SK-N-SH (cell line): ENCODE results near the gene ARL14EPL. TPM values are rescaled to one million over a fixed set of nuclear protein-coding genes. Genes with fewer than 3 reads are reported as not detected.

Experiments
- CTCF ChIA-PET: fragments of 300-600, 350-600 bp; formaldehyde crosslinking; extraction: SDS; loops from one replicate; lab custom pipeline; 2021; lab: Yijun Ruan, JAX
- POLR2A ChIA-PET: fragments of 350-600 bp; sonication (Branson Sonifier 250); formaldehyde crosslinking; extraction: SDS; loops from one replicate; lab custom pipeline; 2020; ENCODE audit warnings: antibody characterized with exemption, inconsistent platforms; lab: Yijun Ruan, JAX
- DNase-seq: peaks from one replicate; pipeline ENCODE4 v3.0.0; 2012
- H2AFZ ChIP-seq: fragments of 200-600 bp; sonication (generic); 2 replicates; pipeline ENCODE4 v1.8.1; 2016; ENCODE audit warnings: antibody characterized with exemption, mild to moderate bottlenecking, low read depth
- H3F3A ChIP-seq: fragments of 200-600 bp; sonication (generic); replicated peaks from 2 replicates; pipeline ENCODE3; 2016; ENCODE audit warnings: antibody characterized with exemption, mild to moderate bottlenecking; ENCODE audit not compliant: insufficient read depth
- H3K27ac ChIP-seq, 2 experiments: fragments of 200-500 bp in 1 of 2; fragments of 200-600 bp in 1 of 2; sonication (Bioruptor generic) in 1 of 2; sonication (generic), shearing (Covaris generic) in 1 of 2; 2 replicates each; pipeline versions ENCODE4 v1.5.1 to v1.6.1; 2014 to 2016; ENCODE audit warnings: low read depth in 2 of 2, inconsistent platforms in 1 of 2, low read length in 1 of 2, mild to moderate bottlenecking in 1 of 2, mixed read lengths in 1 of 2
- H3K27me3 ChIP-seq: fragments of 200-600 bp; sonication (generic), shearing (Covaris generic); 2 replicates; pipeline ENCODE4 v1.6.1; 2016; ENCODE audit warnings: mixed run types; ENCODE audit not compliant: insufficient read depth
- H3K36me3 ChIP-seq, 2 experiments: fragments of 200-500 bp in 1 of 2; fragments of 200-600 bp in 1 of 2; sonication (Bioruptor generic) in 1 of 2; sonication (generic) in 1 of 2; replicated peaks in 1 of 2; 2 replicates each; pipeline versions ENCODE3 to v1.5.1; 2014 to 2016; ENCODE audit warnings: low read length in 1 of 2, mild to moderate bottlenecking in 1 of 2; ENCODE audit not compliant: insufficient read depth in 2 of 2, control insufficient read depth in 1 of 2
- H3K4me1 ChIP-seq, 2 experiments: fragments of 200-500 bp in 1 of 2; fragments of 200-600 bp in 1 of 2; sonication (Bioruptor generic) in 1 of 2; sonication (generic), shearing (Covaris generic) in 1 of 2; 2 replicates each; pipeline versions ENCODE4 v1.5.1 to v1.6.1; 2014 to 2016; ENCODE audit warnings: low read depth in 1 of 2, low read length in 1 of 2, mixed run types in 1 of 2; ENCODE audit not compliant: insufficient read depth in 2 of 2, control insufficient read depth in 1 of 2
- H3K4me2 ChIP-seq: fragments of 200-600 bp; sonication (generic), shearing (Covaris generic); 2 replicates; pipeline ENCODE4 v1.6.1; 2017; ENCODE audit warnings: mixed run types
- H3K4me3 ChIP-seq, 2 experiments: fragments of 200-500 bp in 1 of 2; fragments of 200-600 bp in 1 of 2; sonication (Bioruptor generic) in 1 of 2; sonication (generic), shearing (Covaris generic) in 1 of 2; 2 replicates each; pipeline versions ENCODE4 v1.5.1 to v1.8.1; 2014 to 2016; ENCODE audit warnings: low read depth in 2 of 2, inconsistent platforms in 1 of 2, low read length in 1 of 2, mild to moderate bottlenecking in 1 of 2, mixed read lengths in 1 of 2, moderate library complexity in 1 of 2
- H3K79me2 ChIP-seq: fragments of 200-600 bp; sonication (generic); 2 replicates; pipeline ENCODE4 v1.8.1; 2017; ENCODE audit warnings: mild to moderate bottlenecking; ENCODE audit not compliant: insufficient read depth
- H3K9ac ChIP-seq: fragments of 200-600 bp; sonication (generic); 2 replicates; pipeline ENCODE4 v1.6.1; 2017; ENCODE audit warnings: mixed run types
- H3K9me2 ChIP-seq: fragments of 200-600 bp; sonication (generic); 2 replicates; pipeline ENCODE4 v1.6.1; 2017; ENCODE audit warnings: mixed run types
- H3K9me3 ChIP-seq: fragments of 200-600 bp; sonication (generic); 2 replicates; pipeline ENCODE4 v1.6.1; 2017; ENCODE audit warnings: mixed run types, mild to moderate bottlenecking, moderate library complexity
- H4K20me1 ChIP-seq: fragments of 200-600 bp; sonication (generic); 2 replicates; pipeline ENCODE4 v1.6.1; 2017; ENCODE audit warnings: mild to moderate bottlenecking, mixed run types; ENCODE audit not compliant: insufficient read depth
- ELF1 ChIP-seq: IDR thresholded peaks from 2 replicates; pipeline ENCODE4 v1.4.0; 2012
- GATA2 ChIP-seq: sonication (generic); formaldehyde crosslinking; IDR thresholded peaks from 2 replicates; pipeline ENCODE4 v1.5.0; 2020; ENCODE audit warnings: mild to moderate bottlenecking, missing genetic modification reagents
- MEF2A ChIP-seq: IDR thresholded peaks from 2 replicates; pipeline ENCODE4 v1.4.0; 2012; ENCODE audit warnings: low read depth, borderline replicate concordance
- MXI1 ChIP-seq: IDR thresholded peaks from 2 replicates; pipeline ENCODE4 v1.6.1; 2012; ENCODE audit warnings: mild to moderate bottlenecking, low read depth, low read length, improper control_type of control experiment
- NFIC ChIP-seq: IDR thresholded peaks from 2 replicates; pipeline ENCODE4 v1.4.0; 2012; ENCODE audit warnings: borderline replicate concordance
- NRF1 ChIP-seq: IDR thresholded peaks from 2 replicates; pipeline ENCODE4 v1.6.1; 2012; ENCODE audit warnings: low read depth, mild to moderate bottlenecking, low read length
- POLR2AphosphoS5 ChIP-seq: IDR thresholded peaks from 2 replicates; pipeline ENCODE4 v1.6.1; 2012; ENCODE audit warnings: low read depth, low read length
- RAD21 ChIP-seq: IDR thresholded peaks from 2 replicates; pipeline ENCODE4 v1.6.1; 2012; ENCODE audit warnings: mild to moderate bottlenecking, low read length
- RFX5 ChIP-seq: IDR thresholded peaks from 2 replicates; pipeline ENCODE4 v1.6.1; 2012; ENCODE audit warnings: mild to moderate bottlenecking, improper control_type of control experiment, low read length
- TCF12 ChIP-seq: IDR thresholded peaks from 2 replicates; pipeline ENCODE4 v1.4.0; 2012
- WGBS: methylation state at CpG from one replicate; pipeline ENCODE4 v1.1.6; 2017; ENCODE audit warnings: low lambda C conversion rate; 5-methylcytosine and 5-hydroxymethylcytosine counted together
- polyA plus RNA-seq, 3 experiments: library from polyadenylated mRNA; depleted of rRNA; stranded (reverse); fragments of >200 nt; gene quantifications; 2 replicates each; pipeline ENCODE4 v1.2.3, GENCODE V29; 2012
- TF ChIP-seq, protein P1 (sequence below): IDR thresholded peaks from 2 replicates; pipeline ENCODE4 v1.4.0; 2012; ENCODE audit warnings: low read depth
- TF ChIP-seq, protein P2 (sequence below): fragments of 150-350 bp; IDR thresholded peaks from 2 replicates; pipeline ENCODE4 v1.6.1; 2016; ENCODE audit warnings: mild to moderate bottlenecking, low read depth, low read length
- TF ChIP-seq, protein P3 (sequence below): IDR thresholded peaks from 2 replicates; pipeline ENCODE4 v1.6.1; 2012; ENCODE audit warnings: mild to moderate bottlenecking, low read depth, low read length, moderate library complexity
- TF ChIP-seq, protein P4 (sequence below): IDR thresholded peaks from 2 replicates; pipeline ENCODE4 v1.4.0; 2012; ENCODE audit warnings: low read depth, borderline replicate concordance
- TF ChIP-seq, protein P5 (sequence below): IDR thresholded peaks from 2 replicates; pipeline ENCODE4; 2012

Gene ARL14EPL
- polyA plus RNA-seq, 1 of the 3 experiments (the other 2 are of a cell fraction), result not detected

DNA sequence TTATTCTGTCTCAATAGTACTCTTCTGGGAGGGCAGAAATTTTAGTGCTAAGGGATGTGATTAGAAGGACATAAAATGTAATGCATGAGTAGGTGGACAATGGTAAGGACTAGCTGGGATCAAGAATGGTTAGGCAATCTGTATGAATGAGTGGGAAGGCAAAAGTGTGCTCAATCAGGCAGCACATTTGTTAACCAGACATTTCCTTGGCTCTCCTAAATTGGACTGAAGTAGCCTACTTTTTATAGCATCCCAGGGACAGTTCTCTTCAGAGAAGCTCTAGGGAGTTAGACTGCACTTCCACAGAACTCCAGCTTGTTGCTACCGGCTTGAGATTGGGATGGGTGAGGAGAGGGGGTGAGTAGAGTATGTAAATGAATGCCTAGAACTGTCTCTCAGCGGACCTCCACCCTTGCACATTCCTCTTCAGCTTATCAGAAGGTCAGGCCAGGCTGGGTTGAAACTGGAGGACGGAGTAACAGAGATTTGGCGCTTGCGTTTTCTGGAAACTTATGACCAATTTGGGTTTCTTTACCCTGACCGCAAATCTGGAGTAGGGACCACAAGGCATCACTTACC lies 19.0 kb upstream of the ARL14EPL start:
- Histone ChIP-seq H3K9me3 (no peaks in the 10 kb centered on the region), H3K9me2 (no peaks in the 10 kb centered on the region), H4K20me1 (no peaks in the 10 kb centered on the region), H3F3A (no peaks in the 10 kb centered on the region), H3K4me1 (no peaks in the 10 kb centered on the region), H3K27ac (no peak overlapping the region), H3K79me2 (no peaks in the 10 kb centered on the region), H3K4me2 (no peak overlapping the region), H2AFZ (no peak overlapping the region), H3K9ac (no peak overlapping the region), H3K4me3 (no peak overlapping the region), H3K27me3 (no peaks in the 10 kb centered on the region), H3K36me3 (no peaks in the 10 kb centered on the region)
- WGBS, result 62% methylated on average over 6 of the region's 6 CpGs
- ChIA-PET CTCF (no interaction called here), POLR2A (no interaction called here)
- TF ChIP-seq POLR2AphosphoS5 (no peak), MEF2A (no peak), MXI1 (no peak), NRF1 (no peak), RAD21 (no peak), TCF12 (no peak)
- TF ChIP-seq, protein P1, sequence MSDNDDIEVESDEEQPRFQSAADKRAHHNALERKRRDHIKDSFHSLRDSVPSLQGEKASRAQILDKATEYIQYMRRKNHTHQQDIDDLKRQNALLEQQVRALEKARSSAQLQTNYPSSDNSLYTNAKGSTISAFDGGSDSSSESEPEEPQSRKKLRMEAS, result no peak
- TF ChIP-seq, protein P2, sequence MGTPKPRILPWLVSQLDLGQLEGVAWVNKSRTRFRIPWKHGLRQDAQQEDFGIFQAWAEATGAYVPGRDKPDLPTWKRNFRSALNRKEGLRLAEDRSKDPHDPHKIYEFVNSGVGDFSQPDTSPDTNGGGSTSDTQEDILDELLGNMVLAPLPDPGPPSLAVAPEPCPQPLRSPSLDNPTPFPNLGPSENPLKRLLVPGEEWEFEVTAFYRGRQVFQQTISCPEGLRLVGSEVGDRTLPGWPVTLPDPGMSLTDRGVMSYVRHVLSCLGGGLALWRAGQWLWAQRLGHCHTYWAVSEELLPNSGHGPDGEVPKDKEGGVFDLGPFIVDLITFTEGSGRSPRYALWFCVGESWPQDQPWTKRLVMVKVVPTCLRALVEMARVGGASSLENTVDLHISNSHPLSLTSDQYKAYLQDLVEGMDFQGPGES, result no peak
- DNase-seq, result no peak

DNA sequence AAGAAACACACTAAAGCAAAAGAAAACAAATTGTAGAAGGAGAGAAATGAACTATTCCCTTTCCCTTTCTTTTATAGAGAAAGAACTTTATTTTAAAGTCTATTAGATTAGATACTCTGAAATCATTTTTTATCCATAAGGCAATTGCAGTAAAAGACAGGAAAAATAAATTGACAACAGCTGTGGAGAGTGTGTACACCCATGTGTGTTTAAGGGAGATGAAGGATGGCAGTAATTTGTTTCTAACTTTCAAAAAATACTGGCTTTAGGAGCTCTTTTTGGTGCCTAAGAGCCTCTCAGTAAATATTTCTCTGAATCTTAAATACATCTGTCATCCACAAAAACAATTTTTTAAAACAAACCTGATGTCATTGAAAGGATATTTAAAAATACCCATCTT lies 18.3 kb upstream of the ARL14EPL start:
- CTCF ChIA-PET, result no interaction called here
- Histone ChIP-seq H2AFZ (no peak overlapping the region), H3K27ac (no peak overlapping the region)

More for the DNA sequence above, 18.3 kb upstream of the ARL14EPL start:
- no peaks in the 10 kb centered on the region for H3K9me3 ChIP-seq
- H3K36me3 ChIP-seq, result no peaks in the 10 kb centered on the region
- no peaks in the 10 kb centered on the region for H3K4me1 ChIP-seq
- no peak for DNase-seq
- no peaks in the 10 kb centered on the region for H3K9me2 ChIP-seq
- TF ChIP-seq ELF1, result no peak
- TF ChIP-seq, protein P3, sequence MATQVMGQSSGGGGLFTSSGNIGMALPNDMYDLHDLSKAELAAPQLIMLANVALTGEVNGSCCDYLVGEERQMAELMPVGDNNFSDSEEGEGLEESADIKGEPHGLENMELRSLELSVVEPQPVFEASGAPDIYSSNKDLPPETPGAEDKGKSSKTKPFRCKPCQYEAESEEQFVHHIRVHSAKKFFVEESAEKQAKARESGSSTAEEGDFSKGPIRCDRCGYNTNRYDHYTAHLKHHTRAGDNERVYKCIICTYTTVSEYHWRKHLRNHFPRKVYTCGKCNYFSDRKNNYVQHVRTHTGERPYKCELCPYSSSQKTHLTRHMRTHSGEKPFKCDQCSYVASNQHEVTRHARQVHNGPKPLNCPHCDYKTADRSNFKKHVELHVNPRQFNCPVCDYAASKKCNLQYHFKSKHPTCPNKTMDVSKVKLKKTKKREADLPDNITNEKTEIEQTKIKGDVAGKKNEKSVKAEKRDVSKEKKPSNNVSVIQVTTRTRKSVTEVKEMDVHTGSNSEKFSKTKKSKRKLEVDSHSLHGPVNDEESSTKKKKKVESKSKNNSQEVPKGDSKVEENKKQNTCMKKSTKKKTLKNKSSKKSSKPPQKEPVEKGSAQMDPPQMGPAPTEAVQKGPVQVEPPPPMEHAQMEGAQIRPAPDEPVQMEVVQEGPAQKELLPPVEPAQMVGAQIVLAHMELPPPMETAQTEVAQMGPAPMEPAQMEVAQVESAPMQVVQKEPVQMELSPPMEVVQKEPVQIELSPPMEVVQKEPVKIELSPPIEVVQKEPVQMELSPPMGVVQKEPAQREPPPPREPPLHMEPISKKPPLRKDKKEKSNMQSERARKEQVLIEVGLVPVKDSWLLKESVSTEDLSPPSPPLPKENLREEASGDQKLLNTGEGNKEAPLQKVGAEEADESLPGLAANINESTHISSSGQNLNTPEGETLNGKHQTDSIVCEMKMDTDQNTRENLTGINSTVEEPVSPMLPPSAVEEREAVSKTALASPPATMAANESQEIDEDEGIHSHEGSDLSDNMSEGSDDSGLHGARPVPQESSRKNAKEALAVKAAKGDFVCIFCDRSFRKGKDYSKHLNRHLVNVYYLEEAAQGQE, result no peak
- no peak for TF ChIP-seq NRF1
- TF ChIP-seq TCF12, result no peak
- no peak for TF ChIP-seq RFX5
- TF ChIP-seq, protein P4, sequence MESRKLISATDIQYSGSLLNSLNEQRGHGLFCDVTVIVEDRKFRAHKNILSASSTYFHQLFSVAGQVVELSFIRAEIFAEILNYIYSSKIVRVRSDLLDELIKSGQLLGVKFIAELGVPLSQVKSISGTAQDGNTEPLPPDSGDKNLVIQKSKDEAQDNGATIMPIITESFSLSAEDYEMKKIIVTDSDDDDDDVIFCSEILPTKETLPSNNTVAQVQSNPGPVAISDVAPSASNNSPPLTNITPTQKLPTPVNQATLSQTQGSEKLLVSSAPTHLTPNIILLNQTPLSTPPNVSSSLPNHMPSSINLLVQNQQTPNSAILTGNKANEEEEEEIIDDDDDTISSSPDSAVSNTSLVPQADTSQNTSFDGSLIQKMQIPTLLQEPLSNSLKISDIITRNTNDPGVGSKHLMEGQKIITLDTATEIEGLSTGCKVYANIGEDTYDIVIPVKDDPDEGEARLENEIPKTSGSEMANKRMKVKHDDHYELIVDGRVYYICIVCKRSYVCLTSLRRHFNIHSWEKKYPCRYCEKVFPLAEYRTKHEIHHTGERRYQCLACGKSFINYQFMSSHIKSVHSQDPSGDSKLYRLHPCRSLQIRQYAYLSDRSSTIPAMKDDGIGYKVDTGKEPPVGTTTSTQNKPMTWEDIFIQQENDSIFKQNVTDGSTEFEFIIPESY, result no peak
- no peak for TF ChIP-seq MEF2A
- TF ChIP-seq NFIC, result no peak
- TF ChIP-seq, protein P5, sequence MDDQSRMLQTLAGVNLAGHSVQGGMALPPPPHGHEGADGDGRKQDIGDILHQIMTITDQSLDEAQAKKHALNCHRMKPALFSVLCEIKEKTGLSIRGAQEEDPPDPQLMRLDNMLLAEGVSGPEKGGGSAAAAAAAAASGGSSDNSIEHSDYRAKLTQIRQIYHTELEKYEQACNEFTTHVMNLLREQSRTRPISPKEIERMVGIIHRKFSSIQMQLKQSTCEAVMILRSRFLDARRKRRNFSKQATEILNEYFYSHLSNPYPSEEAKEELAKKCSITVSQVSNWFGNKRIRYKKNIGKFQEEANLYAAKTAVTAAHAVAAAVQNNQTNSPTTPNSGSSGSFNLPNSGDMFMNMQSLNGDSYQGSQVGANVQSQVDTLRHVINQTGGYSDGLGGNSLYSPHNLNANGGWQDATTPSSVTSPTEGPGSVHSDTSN, result no peak
- no peak for TF ChIP-seq GATA2 (CRISPR knock-in tag)
- no peak overlapping the region for H3K4me3 ChIP-seq
- H4K20me1 ChIP-seq, result no peaks in the 10 kb centered on the region
- POLR2A ChIA-PET, result no interaction called here
- H3K79me2 ChIP-seq, result no peaks in the 10 kb centered on the region
- no peaks in the 10 kb centered on the region for H3K27me3 ChIP-seq
- no peak overlapping the region for H3K4me2 ChIP-seq
- H3K9ac ChIP-seq, result no peak overlapping the region
- H3F3A ChIP-seq, result no peaks in the 10 kb centered on the region
